Measurements from ENCODE around the gene ABCD3.

- TF ChIP-seq CTCF (IDR thresholded peaks at IDR 0.05; ENCODE audit: insufficient read depth, low read depth, low read length) (no peak), EZH2 (IDR thresholded peaks at IDR 0.05; ENCODE audit: insufficient read depth, low read length) (no peak)
These were observed 110.6 kb downstream of the ABCD3 start for GRCh38 chr1:94528826-94529225.

All from astrocyte (in vitro differentiated cells and primary cell).